HG02642 (cell line): ENCODE measurements around the gene LZTFL1.
"Not testable (repeated sequence)": the region's sequence is repeated elsewhere in the genome, so short reads cannot be mapped to it uniquely, and the experiment has no call there.

Experiments
- ATAC-seq: cut with Tn5 transposase; IDR thresholded peaks from one replicate; pipeline ENCODE4 v1.9.1; 2021; ENCODE audit warnings: mild to moderate bottlenecking; ENCODE audit not compliant: unreplicated experiment, poor library complexity

The LZTFL1 gene

DNA sequence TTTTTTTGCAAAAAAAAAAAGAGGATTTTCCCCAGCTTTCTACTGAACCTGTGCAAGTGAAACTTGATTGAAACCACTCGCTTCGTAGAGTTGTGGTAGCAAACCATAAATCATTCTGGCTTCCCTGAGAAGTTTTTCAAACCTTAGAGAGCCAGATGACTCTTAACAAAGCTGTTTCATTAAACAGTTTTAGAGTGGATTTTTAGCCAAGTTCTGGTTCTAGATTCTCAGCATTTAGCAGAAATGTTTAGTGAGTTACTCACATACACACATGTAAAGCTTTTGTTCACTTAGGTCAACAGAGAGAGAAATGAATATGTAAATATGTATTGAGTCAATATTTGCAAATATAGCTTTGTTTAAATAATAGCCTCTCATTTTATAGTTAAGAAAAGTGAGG is 26.3 kb upstream of the LZTFL1 start:
- ATAC-seq: no peak

DNA sequence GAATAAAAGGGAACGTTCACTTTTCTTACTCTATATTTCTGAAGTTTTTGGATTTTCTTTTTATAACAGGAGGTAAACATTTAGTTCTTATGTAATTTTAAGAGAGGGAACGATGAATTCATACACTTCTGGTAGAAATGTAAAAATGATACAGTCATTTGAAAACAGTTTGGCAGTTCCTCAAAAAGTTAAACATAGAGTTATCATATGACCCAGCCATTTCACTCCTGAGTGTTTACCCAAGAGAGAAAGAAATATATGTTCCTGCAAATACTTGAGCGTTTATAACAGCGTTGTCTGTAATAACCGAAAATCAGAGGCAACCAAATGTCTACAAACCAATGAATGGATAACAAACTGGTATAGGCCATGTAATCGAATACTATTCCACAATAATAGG is 23.6 kb upstream of the LZTFL1 start:
- no peak for ATAC-seq

DNA sequence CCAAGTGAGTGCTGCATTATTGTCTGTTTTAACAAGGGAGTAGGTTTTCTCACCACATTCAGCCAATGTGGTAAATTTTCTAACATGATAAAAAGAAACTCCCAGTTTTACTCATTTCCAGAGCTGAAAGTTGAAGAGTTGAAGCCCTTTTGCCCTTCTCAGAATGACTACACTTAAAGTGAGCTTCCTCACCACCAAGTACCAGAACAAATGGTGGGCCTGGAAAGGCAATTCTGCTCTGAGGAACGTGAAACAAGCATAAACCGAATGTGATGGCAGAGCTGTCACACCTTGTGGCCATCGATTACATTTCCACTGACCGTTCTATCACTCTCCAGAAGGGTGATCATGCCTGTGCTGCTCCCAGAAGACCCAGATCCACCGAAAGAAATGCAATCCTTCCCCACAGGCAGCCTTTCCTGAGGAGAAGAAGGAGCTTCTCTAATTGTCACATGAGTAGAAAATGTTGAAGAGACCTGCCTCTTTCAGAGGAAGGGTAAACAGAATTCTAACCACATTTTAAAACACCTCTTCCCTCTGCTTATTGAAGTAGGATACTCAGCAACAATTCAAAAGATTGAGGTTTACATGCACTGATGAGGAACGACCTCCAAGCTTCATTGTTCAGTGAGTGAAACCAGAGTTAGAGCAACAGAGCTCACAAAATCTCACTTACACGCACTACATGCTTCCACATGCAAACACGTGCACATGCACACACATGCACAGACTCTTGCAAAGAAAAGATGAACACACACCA is 23.0 kb upstream of the LZTFL1 start:
- peak; percentile 62 for ATAC-seq

DNA sequence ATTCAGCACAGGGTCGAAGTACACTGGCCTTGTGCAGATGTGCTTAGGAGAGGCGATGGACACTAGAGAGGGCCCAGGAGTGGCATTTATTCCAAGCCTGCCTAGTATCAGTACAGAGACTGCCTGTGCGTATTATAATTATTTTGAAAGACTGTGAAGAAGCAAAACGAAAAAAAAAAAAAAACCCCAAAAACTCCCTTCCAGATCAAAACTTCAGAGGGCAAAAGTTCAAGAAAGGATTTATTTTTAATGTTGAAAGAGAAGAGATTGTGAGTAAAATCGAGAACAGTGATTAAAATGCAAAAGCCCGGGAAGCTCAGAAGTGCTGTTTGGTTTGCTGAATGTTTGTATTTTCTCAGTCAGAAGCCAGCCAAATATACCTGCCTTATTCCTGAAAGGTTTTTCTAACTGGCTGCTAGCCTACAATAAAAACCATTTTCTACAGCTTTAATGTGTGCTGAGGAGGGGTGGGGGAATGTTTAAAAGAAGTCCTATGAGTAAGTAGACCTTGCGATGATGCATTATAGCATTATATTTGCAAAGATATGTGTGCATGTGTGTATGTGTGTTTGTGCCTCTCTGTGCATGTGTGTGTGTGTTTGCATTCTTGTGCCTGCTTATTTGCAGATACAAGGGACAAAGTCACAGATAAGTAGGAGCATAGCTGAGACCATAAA is 19.3 kb upstream of the LZTFL1 start:
- ATAC-seq: peak; percentile 65

DNA sequence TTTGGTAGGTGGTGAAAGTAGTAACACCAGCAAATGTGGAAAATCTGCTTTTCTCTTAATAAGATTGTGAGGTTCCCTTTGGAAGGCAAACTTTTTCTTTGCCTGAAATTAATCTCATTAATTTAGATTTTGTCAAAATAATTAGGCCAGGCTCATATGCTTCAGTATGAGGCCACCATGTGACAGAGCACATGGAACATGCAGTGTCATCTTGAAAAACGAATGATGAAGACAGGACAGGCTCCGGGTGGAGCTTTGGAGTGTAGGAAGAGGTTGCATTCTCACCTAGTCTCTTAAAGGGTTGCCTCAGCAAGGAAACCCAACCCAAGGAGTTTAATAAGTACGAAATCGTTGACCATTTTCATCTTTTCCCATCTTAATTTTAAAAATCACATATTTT is 18.6 kb upstream of the LZTFL1 start:
- no peak for ATAC-seq

DNA sequence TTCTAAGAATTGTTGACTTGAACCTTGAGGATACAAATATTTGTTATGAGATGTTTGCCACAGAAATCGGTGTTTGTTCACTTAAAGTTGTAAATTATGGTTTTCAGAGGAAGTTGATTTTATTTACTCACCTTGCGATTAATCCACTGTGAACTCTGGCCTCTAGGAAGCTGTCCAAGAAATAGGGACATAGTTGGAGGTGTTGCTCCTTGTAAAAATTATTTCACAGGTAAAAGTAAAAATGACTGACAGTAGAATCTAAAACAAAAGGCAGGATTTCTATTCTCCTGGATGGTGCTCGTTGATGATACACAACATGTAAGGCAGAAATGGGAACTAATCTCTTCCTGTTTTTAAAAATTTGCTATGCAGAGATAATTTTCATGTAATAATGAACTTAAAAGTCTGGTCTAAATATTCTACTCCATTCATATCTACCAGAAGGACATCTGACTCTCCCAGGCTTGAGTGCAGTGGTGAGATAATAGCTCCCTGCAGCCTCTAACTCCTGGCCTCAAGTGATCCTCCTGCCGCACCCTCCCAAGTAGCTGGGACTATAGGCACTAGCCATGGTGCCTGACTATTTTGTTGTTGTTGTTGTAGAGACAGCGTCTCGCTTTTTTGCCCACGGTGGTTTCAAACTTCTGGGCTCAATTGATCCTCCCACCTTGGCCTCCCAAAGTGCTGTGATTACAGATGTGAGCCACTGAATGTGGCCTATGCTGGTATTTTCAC is 17.1 kb upstream of the LZTFL1 start:
- ATAC-seq: no peak

DNA sequence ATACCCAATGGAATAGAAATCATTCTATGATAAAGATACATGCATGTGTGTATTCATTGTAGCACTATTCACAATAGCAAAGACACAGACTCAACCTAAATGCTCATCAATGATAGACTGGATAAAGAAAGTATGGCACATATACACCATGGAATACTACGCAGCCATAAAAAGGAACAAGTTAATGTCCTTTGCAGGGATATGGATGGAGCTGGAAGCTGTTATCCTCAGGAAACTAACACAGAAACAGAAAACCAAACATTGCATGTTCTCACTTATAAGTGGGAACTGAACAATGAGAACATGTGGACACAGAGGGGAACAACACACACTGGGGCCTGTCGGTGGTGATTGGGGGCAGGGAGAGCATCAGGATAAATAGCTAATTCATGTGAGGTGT is 15.1 kb upstream of the LZTFL1 start:
- ATAC-seq: not testable (repeated sequence)

DNA sequence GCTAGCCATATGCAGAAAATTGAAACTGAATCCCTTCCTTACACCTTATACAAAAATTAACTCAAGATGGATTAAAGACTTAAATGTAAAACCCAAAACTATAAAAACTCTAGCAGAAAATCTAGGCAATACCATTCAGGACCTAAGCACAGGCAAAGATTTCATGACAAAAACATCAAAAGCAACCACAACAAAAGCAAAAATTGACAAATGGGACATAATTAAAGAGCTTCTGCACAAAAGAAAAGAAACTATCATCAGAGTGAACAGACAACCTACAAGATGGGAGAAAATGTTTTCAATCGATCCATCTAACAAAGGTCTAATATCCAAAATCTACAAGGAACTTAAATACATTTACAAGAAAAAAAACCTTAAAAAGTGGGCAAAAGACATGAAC is 14.4 kb upstream of the LZTFL1 start:
- not testable (repeated sequence) for ATAC-seq

DNA sequence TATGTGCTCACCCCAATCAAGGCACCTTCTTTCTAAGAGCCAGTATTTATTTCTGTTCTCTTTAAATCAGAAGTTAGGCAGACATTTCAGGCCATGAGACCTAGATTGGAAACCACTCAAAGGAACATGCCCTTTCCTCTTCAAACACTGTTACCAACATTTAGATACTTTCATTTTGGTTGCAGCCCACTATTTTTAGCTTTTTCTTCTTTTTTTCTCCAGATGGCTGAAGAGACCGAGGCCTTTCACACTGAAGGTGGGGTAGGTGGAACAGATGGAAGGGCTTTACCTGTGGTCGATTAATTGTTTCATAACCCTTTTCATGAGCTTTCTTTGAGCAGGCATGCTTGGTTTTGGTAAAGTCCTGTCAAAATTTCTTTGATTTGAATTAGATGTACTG is 10.9 kb upstream of the LZTFL1 start:
- ATAC-seq: no peak

DNA sequence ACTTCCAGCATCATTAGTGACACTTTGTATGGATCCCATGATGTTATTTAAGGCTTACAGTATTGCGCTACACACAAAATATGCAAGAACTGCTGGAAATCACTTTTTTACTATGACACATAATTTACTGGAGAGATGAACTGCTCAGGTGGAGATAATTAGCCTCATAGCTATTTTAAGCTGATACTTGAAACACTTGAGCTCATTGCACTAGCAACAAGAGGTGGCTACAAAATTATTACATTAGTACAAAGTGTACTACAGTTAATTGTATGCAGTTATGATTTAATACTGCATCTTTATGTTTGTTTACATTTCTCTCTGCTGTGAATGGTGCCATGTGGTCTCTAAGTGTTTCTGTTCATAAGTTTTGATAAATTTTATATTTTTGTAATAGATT is 6.5 kb upstream of the LZTFL1 start:
- no peak for ATAC-seq

DNA sequence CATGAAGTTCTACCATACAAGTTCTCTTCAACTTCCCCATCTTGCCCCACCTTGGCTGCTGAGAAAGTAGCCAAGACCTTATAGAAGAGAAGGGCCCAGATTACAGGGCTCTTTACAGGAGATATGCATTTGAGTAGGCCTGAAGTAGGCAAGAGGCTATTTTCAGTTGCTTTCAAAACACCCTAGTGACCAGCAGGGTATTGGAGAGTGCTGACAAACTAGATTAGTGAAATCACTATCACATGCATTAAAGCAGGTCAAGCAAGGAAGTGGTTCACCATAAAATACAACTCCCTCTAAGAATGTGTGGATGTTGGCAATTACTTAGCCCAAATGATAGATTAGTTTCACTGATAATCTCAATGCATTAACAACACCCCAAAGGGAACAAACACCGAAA is 2.7 kb upstream of the LZTFL1 start:
- no peak for ATAC-seq

DNA sequence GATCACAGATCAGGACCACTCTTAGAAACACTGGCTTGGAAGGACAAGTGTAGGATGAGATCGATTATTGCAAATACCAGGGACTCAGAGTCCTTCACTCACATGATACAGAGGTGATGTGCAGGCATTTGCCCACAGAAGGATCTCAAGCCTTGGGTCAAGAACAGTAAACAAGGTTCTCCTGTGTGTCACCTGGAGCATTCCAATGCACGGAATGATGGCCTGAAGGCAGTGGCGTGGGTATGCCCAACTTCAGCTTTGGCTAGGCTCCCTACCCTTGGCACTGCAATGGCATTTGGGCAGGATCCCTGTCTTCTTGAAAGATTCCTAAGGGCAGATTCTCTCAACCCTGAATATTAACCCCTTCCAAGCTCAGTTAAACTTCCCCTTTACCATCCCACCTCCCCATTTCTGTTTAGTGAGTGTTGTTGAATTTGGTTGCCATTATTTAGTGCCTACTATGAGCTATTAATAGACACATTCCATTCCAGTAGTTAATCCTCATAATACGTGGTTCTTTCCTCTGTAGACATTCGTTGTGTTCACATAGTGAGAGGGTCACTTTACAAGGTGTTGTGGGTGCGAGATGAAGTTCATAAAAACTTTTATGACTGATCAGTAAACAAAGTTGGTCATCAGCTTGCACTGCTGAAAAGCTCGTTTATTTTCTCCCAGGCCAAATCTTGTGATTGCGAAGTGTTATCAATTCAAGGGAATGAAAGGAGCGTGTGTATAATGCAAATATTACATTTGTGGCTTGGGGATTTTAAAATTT is 1.1 kb upstream of the LZTFL1 start:
- no peak for ATAC-seq

DNA sequence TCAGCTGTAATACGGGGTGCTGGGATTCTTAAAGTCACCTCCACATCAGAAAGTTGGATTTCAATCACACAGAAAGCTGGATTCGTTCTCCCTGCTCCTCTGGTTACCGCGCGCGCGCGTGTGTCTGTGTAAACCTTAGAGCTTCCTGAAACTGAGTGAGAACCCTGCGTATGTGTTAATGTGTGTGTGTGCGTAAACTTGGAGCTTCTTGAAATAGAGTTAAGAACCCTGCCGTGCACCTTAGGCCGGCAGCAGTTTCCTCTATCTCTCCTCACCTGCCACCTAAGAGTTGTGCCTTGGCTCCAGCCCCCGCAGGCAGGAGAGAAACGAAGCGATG is 531 bp downstream of the LZTFL1 start:
- ATAC-seq: peak; percentile 8

DNA sequence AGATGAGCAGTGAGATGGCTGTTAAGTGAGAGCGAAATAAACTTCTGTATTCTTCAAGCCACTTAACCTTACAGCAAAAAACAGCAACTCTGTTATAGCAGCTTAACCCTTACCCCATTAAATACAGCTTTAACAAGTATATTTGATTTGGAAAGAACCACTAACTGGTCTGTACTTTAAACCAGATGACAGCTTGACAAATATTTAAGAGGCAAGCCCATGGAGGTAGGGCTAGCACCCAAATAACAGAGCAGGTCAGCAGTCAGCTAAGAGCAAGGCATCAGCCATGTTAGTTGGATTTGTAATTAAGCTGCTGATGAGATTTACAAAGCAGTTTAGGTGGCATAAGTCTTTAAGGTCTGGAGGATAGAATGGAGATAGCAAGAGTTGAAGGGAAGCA is 3.5 kb downstream of the LZTFL1 start:
- ATAC-seq: no peak

DNA sequence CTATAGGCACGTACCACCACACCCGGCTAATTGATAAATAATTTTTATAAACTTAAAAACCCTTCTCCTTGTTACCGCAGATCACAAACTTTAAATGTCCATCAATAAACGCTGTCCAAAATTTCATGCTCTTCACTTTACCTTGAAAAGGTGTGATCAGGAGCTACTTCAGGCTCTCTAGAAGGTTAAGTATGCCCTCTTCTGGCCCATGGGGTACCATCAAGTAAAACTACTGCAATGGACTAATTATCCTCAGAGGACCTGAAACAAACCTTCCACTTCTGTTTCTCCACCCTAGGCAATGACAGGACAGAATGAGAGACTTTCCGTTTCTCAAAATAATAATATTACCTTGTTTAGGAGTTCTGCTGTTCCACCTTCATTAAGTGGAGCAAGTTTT is 9.2 kb downstream of the LZTFL1 start:
- no peak for ATAC-seq

DNA sequence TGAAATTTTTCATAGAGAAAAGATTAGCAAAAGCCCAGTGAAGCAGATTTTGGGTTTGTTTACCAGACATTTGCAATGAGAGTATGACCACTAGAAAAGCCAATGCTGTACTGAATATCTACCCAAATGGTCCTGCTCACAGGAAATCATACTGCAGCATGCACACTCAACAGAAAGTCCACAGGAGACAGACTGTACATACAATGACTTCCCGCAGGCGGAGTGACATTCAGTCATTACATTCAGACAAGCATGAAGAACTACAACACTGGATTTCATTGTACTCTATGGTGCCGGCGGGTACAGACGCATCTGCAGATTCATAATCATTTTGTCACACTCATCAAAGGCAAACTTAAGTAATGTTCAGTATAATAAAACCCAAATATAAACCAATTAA is 11.8 kb downstream of the LZTFL1 start:
- ATAC-seq: no peak

DNA sequence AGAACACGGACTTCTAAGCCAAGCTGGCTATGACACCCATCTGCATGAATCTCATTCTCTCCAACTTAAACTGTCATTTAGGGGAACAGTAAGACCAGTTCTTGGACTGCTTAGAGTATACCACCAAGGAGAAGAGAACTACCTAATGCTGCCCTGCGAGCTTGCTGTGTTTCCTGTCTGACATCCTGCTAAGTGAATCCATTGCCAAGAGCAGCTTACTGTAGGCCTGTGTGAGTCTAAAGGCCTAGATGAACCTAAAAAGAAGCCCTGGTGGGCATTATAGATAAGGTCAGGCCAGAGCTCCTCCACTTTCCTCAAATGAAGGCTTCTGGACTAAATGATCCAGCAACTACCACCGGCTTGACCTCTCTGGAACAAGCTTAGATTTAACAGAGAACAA is 15.0 kb downstream of the LZTFL1 start:
- ATAC-seq: no peak

DNA sequence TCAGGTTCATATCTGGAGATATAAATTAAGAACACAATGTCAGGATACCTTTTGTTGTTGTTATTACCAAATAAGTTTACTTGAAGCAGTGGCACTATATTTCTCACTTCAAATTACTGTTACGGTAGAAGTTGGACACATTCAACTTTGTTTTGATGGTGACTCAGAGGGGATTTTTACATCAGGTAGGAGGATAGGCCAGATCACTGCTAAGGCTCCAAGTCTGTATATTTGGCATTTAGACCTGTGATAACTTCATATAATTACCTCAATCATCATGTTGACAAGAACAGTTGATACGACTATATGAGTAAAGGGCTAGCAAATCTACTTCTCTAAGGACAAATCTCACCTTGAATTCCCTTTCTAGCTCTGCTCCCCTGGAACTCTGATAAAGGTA is 15.6 kb downstream of the LZTFL1 start:
- no peak for ATAC-seq

DNA sequence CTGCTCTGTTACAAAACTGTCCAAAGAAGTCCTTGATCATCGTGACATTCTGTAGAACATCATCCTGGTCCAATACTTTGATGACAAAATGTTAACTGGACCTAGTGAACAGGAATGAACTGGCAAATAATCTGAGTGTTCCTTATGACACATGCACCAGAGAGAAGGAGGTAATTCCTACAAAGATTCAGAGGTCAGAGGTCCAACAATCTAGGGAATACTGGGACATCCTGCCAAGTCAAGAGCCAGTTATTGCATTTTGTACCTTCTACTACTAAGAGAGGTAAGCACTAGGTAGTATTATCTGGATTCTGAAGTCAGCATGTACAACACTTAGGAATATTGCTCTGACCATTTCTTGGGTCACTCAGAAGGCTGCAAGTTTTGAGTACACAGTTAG is 20.8 kb downstream of the LZTFL1 start:
- ATAC-seq: no peak

DNA sequence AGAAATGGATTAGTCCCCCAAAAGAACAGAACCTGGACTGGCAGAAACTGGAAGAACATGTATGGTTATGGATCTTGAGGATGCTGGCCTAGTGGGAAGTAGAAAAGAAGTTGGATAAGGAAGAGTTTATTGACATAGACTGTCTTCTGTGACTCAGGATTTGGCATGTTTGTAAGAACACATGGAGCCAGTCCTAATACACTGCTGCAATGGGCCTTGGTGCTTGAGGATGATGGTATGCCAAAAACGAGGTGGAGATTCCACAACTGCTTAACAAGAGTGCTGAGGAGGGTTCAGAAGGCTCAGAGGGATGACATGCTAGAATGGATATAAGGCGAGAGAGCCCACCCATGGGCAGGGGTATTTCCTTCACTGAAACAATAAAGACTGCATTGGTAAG is 22.4 kb downstream of the LZTFL1 start:
- no peak for ATAC-seq
